ENCODE measurements around the gene GCN1.

- TF ChIP-seq, protein P1, sequence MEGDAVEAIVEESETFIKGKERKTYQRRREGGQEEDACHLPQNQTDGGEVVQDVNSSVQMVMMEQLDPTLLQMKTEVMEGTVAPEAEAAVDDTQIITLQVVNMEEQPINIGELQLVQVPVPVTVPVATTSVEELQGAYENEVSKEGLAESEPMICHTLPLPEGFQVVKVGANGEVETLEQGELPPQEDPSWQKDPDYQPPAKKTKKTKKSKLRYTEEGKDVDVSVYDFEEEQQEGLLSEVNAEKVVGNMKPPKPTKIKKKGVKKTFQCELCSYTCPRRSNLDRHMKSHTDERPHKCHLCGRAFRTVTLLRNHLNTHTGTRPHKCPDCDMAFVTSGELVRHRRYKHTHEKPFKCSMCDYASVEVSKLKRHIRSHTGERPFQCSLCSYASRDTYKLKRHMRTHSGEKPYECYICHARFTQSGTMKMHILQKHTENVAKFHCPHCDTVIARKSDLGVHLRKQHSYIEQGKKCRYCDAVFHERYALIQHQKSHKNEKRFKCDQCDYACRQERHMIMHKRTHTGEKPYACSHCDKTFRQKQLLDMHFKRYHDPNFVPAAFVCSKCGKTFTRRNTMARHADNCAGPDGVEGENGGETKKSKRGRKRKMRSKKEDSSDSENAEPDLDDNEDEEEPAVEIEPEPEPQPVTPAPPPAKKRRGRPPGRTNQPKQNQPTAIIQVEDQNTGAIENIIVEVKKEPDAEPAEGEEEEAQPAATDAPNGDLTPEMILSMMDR (IDR thresholded peaks at IDR 0.05), result peak; percentile 82
- no peak for TF ChIP-seq TCF7 (CRISPR knock-in tag; IDR thresholded peaks at IDR 0.05; ENCODE audit: low read depth)
- peak; percentile 89 for TF ChIP-seq FOXP4 (CRISPR knock-in tag; IDR thresholded peaks at IDR 0.05)
- 0 out of 2 replicates have a peak, but pooled peaks have one; percentile 18 for TF ChIP-seq ATF1 (CRISPR knock-in tag; IDR thresholded peaks at IDR 0.05)
- TF ChIP-seq, protein P2, sequence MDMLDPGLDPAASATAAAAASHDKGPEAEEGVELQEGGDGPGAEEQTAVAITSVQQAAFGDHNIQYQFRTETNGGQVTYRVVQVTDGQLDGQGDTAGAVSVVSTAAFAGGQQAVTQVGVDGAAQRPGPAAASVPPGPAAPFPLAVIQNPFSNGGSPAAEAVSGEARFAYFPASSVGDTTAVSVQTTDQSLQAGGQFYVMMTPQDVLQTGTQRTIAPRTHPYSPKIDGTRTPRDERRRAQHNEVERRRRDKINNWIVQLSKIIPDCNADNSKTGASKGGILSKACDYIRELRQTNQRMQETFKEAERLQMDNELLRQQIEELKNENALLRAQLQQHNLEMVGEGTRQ (CRISPR knock-in tag; IDR thresholded peaks at IDR 0.05), result peak; percentile 68
- no peak for TF ChIP-seq E2F1 (CRISPR knock-in tag; IDR thresholded peaks at IDR 0.05)
- TF ChIP-seq, protein P3, sequence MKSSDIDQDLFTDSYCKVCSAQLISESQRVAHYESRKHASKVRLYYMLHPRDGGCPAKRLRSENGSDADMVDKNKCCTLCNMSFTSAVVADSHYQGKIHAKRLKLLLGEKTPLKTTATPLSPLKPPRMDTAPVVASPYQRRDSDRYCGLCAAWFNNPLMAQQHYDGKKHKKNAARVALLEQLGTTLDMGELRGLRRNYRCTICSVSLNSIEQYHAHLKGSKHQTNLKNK (CRISPR knock-in tag; IDR thresholded peaks at IDR 0.05), result no peak
- TF ChIP-seq, protein P4, sequence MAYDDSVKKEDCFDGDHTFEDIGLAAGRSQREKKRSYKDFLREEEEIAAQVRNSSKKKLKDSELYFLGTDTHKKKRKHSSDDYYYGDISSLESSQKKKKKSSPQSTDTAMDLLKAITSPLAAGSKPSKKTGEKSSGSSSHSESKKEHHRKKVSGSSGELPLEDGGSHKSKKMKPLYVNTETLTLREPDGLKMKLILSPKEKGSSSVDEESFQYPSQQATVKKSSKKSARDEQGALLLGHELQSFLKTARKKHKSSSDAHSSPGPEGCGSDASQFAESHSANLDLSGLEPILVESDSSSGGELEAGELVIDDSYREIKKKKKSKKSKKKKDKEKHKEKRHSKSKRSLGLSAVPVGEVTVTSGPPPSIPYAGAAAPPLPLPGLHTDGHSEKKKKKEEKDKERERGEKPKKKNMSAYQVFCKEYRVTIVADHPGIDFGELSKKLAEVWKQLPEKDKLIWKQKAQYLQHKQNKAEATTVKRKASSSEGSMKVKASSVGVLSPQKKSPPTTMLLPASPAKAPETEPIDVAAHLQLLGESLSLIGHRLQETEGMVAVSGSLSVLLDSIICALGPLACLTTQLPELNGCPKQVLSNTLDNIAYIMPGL (CRISPR knock-in tag; IDR thresholded peaks at IDR 0.05), result peak; percentile 90
- TF ChIP-seq, protein P5, sequence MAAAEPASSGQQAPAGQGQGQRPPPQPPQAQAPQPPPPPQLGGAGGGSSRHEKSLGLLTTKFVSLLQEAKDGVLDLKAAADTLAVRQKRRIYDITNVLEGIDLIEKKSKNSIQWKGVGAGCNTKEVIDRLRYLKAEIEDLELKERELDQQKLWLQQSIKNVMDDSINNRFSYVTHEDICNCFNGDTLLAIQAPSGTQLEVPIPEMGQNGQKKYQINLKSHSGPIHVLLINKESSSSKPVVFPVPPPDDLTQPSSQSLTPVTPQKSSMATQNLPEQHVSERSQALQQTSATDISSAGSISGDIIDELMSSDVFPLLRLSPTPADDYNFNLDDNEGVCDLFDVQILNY (CRISPR knock-in tag; IDR thresholded peaks at IDR 0.05), result 0 out of 2 replicates have a peak, but pooled peaks have one; percentile 39
- TF ChIP-seq PRDM15 (CRISPR knock-in tag; IDR thresholded peaks at IDR 0.05), result no peak
- TF ChIP-seq, protein P6, sequence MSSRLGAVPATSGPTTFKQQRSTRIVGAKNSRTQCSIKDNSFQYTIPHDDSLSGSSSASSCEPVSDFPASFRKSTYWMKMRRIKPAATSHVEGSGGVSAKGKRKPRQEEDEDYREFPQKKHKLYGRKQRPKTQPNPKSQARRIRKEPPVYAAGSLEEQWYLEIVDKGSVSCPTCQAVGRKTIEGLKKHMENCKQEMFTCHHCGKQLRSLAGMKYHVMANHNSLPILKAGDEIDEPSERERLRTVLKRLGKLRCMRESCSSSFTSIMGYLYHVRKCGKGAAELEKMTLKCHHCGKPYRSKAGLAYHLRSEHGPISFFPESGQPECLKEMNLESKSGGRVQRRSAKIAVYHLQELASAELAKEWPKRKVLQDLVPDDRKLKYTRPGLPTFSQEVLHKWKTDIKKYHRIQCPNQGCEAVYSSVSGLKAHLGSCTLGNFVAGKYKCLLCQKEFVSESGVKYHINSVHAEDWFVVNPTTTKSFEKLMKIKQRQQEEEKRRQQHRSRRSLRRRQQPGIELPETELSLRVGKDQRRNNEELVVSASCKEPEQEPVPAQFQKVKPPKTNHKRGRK (CRISPR knock-in tag; IDR thresholded peaks at IDR 0.05; ENCODE audit: borderline replicate concordance), result no peak
- no peak for TF ChIP-seq ZBTB43 (CRISPR knock-in tag; IDR thresholded peaks at IDR 0.05)
Observed at GRCh38 chr12:120086801-120087621, 107.5 kb downstream of the GCN1 start.
